Vagina (tissue), 2 donors: ENCODE results near the gene COL5A1.

Experiments
- POLR2A ChIP-seq, 2 donors: fragments of 450-650 bp; IDR thresholded peaks; one replicate each; pipeline ENCODE4 v1.6.1; 2017; ENCODE audit warnings: antibody characterized with exemption in 2 of 2, mild to moderate bottlenecking in 2 of 2, moderate library complexity in 2 of 2
- TF ChIP-seq, protein P1 (sequence below), 3 experiments: fragments of 450-650 bp in 2 of 3; fragments of 200-600 bp in 1 of 3; sonication (generic) in 1 of 3; IDR thresholded peaks; one replicate each; pipeline ENCODE4 v1.5.1; 2017 to 2019; ENCODE audit warnings: antibody characterized with exemption in 3 of 3, mild to moderate bottlenecking in 2 of 3, moderate library complexity in 2 of 3

DNA sequence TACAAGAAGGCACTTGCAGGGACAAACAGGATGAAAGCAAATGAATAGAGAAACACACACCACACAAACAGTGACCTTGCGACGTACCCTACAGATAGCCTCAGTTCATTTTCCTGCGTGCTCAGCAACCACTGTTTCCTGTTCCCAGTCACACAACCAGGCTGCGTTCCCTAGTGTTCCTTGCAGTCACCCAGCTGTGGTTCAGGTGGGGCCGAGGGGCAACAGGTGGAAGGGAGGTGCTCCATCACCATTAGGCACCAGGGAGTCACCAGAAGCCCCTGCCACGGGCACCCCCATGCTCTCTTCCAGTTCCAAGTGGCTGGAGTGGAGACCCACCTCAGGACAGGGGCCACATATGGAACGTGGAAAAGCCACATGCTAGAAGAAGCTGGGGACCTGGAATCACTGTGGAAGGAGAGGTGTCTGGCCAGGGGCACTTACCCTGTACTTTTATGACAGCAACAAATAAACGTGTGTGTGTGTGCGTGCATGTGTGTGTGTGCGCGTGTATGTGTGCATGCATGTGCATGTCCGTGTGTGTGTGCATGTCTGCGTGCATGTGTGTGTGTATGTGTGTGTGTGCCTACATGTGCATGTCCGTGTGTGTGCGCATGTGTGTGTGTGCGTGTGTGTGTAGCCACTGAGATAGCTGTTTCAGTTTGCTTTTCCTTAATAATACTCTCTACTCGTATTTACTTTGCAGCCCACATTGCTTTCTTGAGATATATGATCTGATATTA, 220.2 kb downstream of the COL5A1 start:
- TF ChIP-seq, protein P1, sequence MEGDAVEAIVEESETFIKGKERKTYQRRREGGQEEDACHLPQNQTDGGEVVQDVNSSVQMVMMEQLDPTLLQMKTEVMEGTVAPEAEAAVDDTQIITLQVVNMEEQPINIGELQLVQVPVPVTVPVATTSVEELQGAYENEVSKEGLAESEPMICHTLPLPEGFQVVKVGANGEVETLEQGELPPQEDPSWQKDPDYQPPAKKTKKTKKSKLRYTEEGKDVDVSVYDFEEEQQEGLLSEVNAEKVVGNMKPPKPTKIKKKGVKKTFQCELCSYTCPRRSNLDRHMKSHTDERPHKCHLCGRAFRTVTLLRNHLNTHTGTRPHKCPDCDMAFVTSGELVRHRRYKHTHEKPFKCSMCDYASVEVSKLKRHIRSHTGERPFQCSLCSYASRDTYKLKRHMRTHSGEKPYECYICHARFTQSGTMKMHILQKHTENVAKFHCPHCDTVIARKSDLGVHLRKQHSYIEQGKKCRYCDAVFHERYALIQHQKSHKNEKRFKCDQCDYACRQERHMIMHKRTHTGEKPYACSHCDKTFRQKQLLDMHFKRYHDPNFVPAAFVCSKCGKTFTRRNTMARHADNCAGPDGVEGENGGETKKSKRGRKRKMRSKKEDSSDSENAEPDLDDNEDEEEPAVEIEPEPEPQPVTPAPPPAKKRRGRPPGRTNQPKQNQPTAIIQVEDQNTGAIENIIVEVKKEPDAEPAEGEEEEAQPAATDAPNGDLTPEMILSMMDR (IDR thresholded peaks at IDR 0.05) = no peak
- TF ChIP-seq POLR2A (IDR thresholded peaks at IDR 0.05) = no peak
